Colonic mucosa (tissue), 4 donors: Measurements from ENCODE around the gene CASP6. TPM values are rescaled to one million over a fixed set of nuclear protein-coding genes. Genes with fewer than 3 reads are reported as not detected.
"Not testable (repeated sequence)": the region's sequence is repeated elsewhere in the genome, so short reads cannot be mapped to it uniquely, and the experiment has no call there.

Source experiments
- DNase-seq: peaks from one replicate; pipeline ENCODE4 v3.0.0-alpha.2; 2020
- H3K27ac ChIP-seq: fragments of 200-600 bp; one replicate; pipeline ENCODE4 v1.8.0; 2021
- H3K27me3 ChIP-seq: fragments of 200-600 bp; one replicate; pipeline ENCODE4 v1.8.0; 2021
- H3K36me3 ChIP-seq: fragments of 200-600 bp; one replicate; pipeline ENCODE4 v1.8.0; 2021
- H3K4me1 ChIP-seq: fragments of 200-600 bp; one replicate; pipeline ENCODE4 v1.8.0; 2021; ENCODE audit warnings: mild to moderate bottlenecking
- H3K4me3 ChIP-seq: fragments of 200-600 bp; one replicate; pipeline ENCODE4 v1.8.0; 2021
- H3K9ac ChIP-seq, 2 donors: one replicate each; pipeline ENCODE4 v1.7.0; 2013; ENCODE audit warnings: control low read depth in 2 of 2, low read depth in 2 of 2, low read length in 2 of 2
- H3K9me3 ChIP-seq: fragments of 200-600 bp; one replicate; pipeline ENCODE4 v1.8.0; 2021
- CTCF ChIP-seq: fragments of 200-600 bp; IDR thresholded peaks from one replicate; pipeline ENCODE4 v1.8.0; 2022; ENCODE audit warnings: antibody characterized with exemption, mild to moderate bottlenecking
- intact Hi-C: fragments of 100-400 bp; cut with DNase I; formaldehyde crosslinking; loops from one replicate; pipeline ENCODE4 v1.14.1; 2022
- total RNA-seq, 2 donors: library from RNA; stranded (reverse); fragmentation: NEBNext Ultra II Directional in 1 of 2; extraction: Animal tissue kit (Norgen Biotek cat#: 25700) in 1 of 2; gene quantifications; one replicate each; pipeline ENCODE4 v1.2.1, GENCODE V29; 2021
- donor health status: healthy.
- donor health status: DM: no; HTN: no; CAD: no.
- donor health status: DM: no; HTN: no; CAD: no.

The CASP6 gene
- total RNA-seq, 2 donors from 2014 or later, result 110 to 115 TPM

- H3K9ac ChIP-seq, result no peak overlapping the region
- TF ChIP-seq CTCF, result no peak
- H3K4me1 ChIP-seq, result no peaks in the 10 kb centered on the region
- H3K9me3 ChIP-seq, result no peaks in the 10 kb centered on the region
- DNase-seq, result no peak
- no peak overlapping the region for H3K27ac ChIP-seq
- H3K36me3 ChIP-seq, result peaks cover 7% of the 10 kb centered on the region
- intact Hi-C loops, result no loop called here
- H3K4me3 ChIP-seq, result no peak overlapping the region
- no peaks in the 10 kb centered on the region for H3K27me3 ChIP-seq
Observed at GRCh38 chr4:109690690-109691410, 12.4 kb downstream of the CASP6 start.

DNA sequence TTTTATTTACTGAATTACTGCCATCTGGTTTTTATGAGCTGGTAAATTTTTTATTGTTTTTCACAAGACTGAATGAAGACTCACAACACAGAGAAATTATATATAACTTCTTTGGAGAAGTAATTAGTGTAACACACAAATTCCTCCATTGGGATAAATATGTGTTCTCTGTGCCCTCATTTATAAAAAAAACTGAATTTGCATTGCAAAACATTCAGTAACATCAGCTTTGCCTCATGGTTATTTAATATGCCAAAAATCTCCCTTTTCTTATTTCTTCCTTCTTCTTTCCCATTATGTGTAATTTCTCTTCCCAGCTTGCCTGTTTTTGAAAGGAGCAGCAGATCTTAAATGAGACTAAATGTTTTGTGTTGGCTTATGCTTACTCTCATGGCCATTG lies 18.5 kb downstream of the CASP6 start:
- intact Hi-C loops, result no loop called here
- H3K9ac ChIP-seq, result no peak overlapping the region
- DNase-seq, result no peak
- H3K4me1 ChIP-seq, result no peaks in the 10 kb centered on the region
- H3K9me3 ChIP-seq, result no peaks in the 10 kb centered on the region
- H3K4me3 ChIP-seq, result no peak overlapping the region
- H3K27ac ChIP-seq, result no peak overlapping the region
- H3K27me3 ChIP-seq, result no peaks in the 10 kb centered on the region
- no peaks in the 10 kb centered on the region for H3K36me3 ChIP-seq
- TF ChIP-seq CTCF, result no peak

DNA sequence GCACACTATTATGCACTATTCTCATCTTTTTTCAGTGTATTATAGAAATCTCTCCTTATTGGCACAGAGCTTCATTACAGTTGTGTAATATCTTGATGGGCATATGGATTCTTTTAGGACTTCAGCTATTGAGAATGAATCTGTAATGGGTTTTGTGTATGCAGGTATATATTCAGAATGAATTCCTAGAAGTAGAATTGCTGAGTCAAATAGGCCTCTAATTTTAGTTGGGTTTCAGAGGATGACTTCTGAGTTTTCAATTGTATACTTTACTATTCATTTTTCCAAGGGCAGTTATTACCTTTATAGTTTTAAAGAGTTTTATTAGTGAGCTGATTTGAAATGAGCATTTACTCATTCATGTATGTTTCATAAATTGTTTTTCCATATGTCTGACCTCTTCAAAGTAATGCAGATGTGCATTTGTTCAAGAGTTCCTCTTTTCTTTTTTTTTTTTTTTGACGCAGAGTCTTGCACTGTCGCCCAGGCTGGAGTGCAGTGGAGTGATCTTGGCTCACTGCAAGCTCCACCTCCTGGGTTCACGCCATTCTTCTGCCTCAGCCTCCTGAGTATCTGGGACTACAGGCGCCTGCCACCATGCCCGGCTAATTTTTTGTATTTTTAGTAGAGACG lies 19.5 kb downstream of the CASP6 start:
- H3K9me3 ChIP-seq, result no peaks in the 10 kb centered on the region
- H3K27ac ChIP-seq, result no peak overlapping the region
- H3K27me3 ChIP-seq, result no peaks in the 10 kb centered on the region
- H3K4me1 ChIP-seq, result no peaks in the 10 kb centered on the region
- no peaks in the 10 kb centered on the region for H3K36me3 ChIP-seq
- no peak overlapping the region for H3K4me3 ChIP-seq
- DNase-seq, result no peak
- H3K9ac ChIP-seq, result no peak overlapping the region
- no peak for TF ChIP-seq CTCF
- intact Hi-C loops, result no loop called here

- Histone ChIP-seq H3K9ac (no peak overlapping the region), H3K4me1 (no peaks in the 10 kb centered on the region), H3K27ac (no peak overlapping the region), H3K4me3 (no peak overlapping the region), H3K9me3 (no peaks in the 10 kb centered on the region), H3K27me3 (no peaks in the 10 kb centered on the region), H3K36me3 (no peaks in the 10 kb centered on the region)
- intact Hi-C loops, result no loop called here
- no peak for TF ChIP-seq CTCF
- DNase-seq, result no peak
Observed at GRCh38 chr4:109682875-109683274, 20.4 kb downstream of the CASP6 start.

DNA sequence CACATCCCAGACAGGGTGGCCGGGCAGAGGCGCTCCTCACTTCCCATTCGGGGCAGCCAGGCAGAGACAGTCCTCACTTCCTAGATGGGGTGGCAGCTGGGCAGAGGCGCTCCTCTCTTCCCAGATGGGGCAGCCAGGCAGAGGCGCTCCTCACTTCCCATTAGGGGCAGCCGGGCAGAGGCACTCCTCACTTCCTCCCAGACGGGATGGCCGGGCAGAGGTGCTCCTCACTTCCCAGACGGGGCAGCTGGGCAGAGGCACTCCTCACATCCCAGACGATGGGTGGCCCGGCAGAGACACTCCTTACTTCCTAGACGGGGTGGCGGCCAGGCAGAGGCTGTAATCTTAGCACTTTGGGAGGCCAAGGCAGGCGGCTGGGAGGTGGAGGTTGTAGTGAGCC lies 24.3 kb downstream of the CASP6 start:
- H3K4me1 ChIP-seq, DNase-seq, H3K4me3 ChIP-seq, intact Hi-C loops, H3K9ac ChIP-seq, H3K27me3 ChIP-seq, H3K27ac ChIP-seq, H3K36me3 ChIP-seq, H3K9me3 ChIP-seq: not testable (repeated sequence)

- intact Hi-C loops, H3K36me3 ChIP-seq, H3K27ac ChIP-seq, H3K4me3 ChIP-seq, H3K4me1 ChIP-seq, H3K9me3 ChIP-seq, DNase-seq, H3K27me3 ChIP-seq, H3K9ac ChIP-seq: not testable (repeated sequence)
Observed at GRCh38 chr4:109678472-109678871, 24.8 kb downstream of the CASP6 start.
